Measurements from ENCODE around the gene SOX10.

The SOX10 gene

GRCh38 chr22:37971475-37972434, 12.6 kb downstream of the SOX10 start:
- peaks cover 40% of the 10 kb centered on the region for H3K36me3 Mint-ChIP-seq (ENCODE audit: low read depth)
- no peak for TF ChIP-seq CTCF (IDR thresholded peaks at IDR 0.05)
- no peak overlapping the region for H3K27ac Mint-ChIP-seq
- peaks cover 4% of the 10 kb centered on the region for H3K4me1 Mint-ChIP-seq
- H3K9me3 Mint-ChIP-seq: no peaks in the 10 kb centered on the region
- H3K27me3 Mint-ChIP-seq (ENCODE audit: low read depth, poor library complexity): no peaks in the 10 kb centered on the region
- DNase-seq: no peak
- no peak overlapping the region for H3K4me3 Mint-ChIP-seq

GRCh38 chr22:37970864-37971263, 13.5 kb downstream of the SOX10 start:
- Mint-ChIP-seq H3K27ac (no peak overlapping the region), H3K27me3 (ENCODE audit: low read depth, poor library complexity) (no peaks in the 10 kb centered on the region), H3K36me3 (ENCODE audit: low read depth) (peaks cover 36% of the 10 kb centered on the region), H3K9me3 (no peaks in the 10 kb centered on the region), H3K4me1 (peaks cover 4% of the 10 kb centered on the region), H3K4me3 (no peak overlapping the region)
- TF ChIP-seq CTCF (IDR thresholded peaks at IDR 0.05): no peak
- DNase-seq: no peak

- H3K27me3 Mint-ChIP-seq (ENCODE audit: low read depth, poor library complexity): no peaks in the 10 kb centered on the region
- no peak overlapping the region for H3K4me3 Mint-ChIP-seq
- peaks cover 28% of the 10 kb centered on the region for H3K36me3 Mint-ChIP-seq (ENCODE audit: low read depth)
- no peak for DNase-seq
- no peak overlapping the region for H3K27ac Mint-ChIP-seq
- TF ChIP-seq CTCF (IDR thresholded peaks at IDR 0.05): no peak
- peaks cover 4% of the 10 kb centered on the region for H3K4me1 Mint-ChIP-seq
- H3K9me3 Mint-ChIP-seq: no peaks in the 10 kb centered on the region
These were observed 15.7 kb downstream of the SOX10 start for GRCh38 chr22:37968452-37969251.

- no peak overlapping the region for H3K27ac Mint-ChIP-seq
- no peak for TF ChIP-seq CTCF (IDR thresholded peaks at IDR 0.05)
- no peak for DNase-seq
- H3K36me3 Mint-ChIP-seq (ENCODE audit: low read depth): peaks cover 28% of the 10 kb centered on the region
- no peak overlapping the region for H3K4me3 Mint-ChIP-seq
- peaks cover 4% of the 10 kb centered on the region for H3K4me1 Mint-ChIP-seq
- H3K27me3 Mint-ChIP-seq (ENCODE audit: low read depth, poor library complexity): no peaks in the 10 kb centered on the region
- H3K9me3 Mint-ChIP-seq: no peaks in the 10 kb centered on the region
These were observed 16.5 kb downstream of the SOX10 start for GRCh38 chr22:37967637-37968451.

GRCh38 chr22:37967147-37967546, 17.2 kb downstream of the SOX10 start:
- Mint-ChIP-seq H3K9me3 (no peaks in the 10 kb centered on the region), H3K4me1 (peaks cover 4% of the 10 kb centered on the region), H3K27ac (no peak overlapping the region)

More at GRCh38 chr22:37967147-37967546, 17.2 kb downstream of the SOX10 start:
- no peak overlapping the region for H3K4me3 Mint-ChIP-seq
- TF ChIP-seq CTCF (IDR thresholded peaks at IDR 0.05): no peak
- DNase-seq: no peak
- no peaks in the 10 kb centered on the region for H3K27me3 Mint-ChIP-seq (ENCODE audit: low read depth, poor library complexity)
- peaks cover 31% of the 10 kb centered on the region for H3K36me3 Mint-ChIP-seq (ENCODE audit: low read depth)
